AG08395 (cell line): ENCODE measurements around the gene APBB3.
"Not testable (repeated sequence)": the region's sequence is repeated elsewhere in the genome, so short reads cannot be mapped to it uniquely, and the experiment has no call there.

Experiments
- DNase-seq: peaks from one replicate; pipeline ENCODE4 v3.0.0; 2012; ENCODE audit warnings: mixed read lengths, low spot score

APBB3 gene, protein sequence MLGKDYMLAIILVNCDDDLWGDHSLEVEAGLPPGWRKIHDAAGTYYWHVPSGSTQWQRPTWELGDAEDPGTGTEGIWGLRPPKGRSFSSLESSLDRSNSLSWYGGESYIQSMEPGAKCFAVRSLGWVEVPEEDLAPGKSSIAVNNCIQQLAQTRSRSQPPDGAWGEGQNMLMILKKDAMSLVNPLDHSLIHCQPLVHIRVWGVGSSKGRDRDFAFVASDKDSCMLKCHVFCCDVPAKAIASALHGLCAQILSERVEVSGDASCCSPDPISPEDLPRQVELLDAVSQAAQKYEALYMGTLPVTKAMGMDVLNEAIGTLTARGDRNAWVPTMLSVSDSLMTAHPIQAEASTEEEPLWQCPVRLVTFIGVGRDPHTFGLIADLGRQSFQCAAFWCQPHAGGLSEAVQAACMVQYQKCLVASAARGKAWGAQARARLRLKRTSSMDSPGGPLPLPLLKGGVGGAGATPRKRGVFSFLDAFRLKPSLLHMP

DNA sequence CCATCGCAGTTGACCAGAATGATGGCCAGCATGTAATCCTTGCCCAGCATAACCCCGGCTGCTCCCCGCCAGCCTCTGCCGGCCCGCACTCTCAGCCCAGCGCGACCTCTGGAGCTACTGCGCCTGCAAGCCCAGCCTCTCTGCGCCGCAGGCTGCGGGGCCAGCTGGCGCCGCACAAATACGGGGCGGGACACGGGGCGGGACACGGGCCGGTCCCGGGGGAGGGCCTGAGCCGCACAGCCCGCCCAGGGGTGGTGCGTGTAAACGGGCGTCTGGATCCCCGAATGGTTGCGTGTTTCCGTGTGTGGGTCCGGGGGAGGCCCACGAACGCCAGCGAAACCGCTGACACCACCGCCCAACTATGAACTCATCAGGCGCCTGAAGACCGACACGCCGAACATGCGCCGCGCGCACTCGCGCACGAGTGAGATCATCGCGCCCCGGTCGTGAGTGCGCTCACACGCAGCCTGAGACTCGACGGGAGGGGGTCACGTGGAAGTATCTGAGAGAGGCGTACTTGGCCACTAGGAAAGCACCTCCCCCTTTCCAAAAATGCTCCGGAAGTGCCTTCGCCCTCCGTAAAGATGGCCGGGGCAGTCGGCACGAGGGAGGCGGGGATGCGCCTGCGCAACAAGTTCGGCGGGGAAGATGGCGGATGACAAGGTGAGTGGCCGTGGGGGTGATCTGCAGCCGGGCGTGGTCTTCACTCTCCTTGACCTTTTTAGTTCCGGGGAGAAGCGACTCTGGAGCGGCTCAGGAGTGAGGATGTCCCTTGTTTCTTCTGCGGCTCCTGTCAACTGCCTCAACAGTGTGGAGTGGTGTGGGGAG, at the start of gene APBB3, which contains the start of gene SLC35A4:
Gene APBB3, minus strand, starts transcription at position 403 of the 828 bp plus-strand sequence. Its CDS starts 353 bp downstream, at position 50.
Gene SLC35A4, plus strand, starts transcription at position 633 of the 828 bp plus-strand sequence. CDS start 2,342 bp downstream, outside the sequence.
- peak; percentile 98 for DNase-seq

DNA sequence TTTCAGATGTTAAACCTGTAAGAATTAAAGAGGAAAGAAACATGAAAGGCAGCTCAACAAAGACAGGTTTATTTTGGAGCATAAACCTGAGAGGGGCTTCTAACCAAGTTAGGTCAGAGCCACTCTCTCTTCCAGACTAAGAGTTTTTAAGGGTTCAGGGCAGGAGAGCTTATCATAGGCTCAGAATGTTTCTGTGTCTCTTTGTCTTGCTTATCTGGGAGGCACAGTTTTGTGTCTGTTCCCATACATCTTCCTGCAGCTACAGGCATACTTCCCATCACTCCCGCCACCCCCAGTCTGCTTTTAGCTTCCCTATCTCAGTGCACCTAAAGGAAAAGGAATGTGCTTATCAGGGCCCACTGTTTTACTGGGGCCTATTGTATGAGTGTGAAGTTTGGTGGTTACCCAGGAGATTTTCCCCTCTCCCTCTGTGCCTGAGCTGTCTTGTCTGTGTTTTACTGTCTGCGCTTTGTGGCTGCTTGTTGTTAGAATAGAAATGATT, 46.7 kb upstream of the APBB3 start:
- no peak for DNase-seq

DNA sequence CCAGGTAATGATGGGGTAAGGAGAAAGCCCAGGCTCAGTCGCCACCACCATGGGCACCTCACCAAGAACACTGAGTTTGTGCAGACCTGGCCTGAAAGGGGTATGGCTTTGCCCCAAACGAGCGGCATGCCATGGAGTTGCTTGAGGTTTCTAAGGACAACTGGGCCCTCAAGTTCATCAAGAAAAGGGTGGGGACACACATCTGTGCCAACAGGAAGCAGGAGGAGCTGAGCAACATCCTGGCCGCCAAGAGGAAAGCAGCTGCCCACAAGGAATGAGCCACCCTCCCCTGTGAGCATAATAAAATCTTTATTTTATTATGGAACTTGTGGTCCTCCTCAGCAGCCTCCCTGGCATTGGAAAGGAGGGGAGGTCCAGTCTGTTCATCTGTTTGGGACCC, 44.7 kb upstream of the APBB3 start:
- DNase-seq, result peak; percentile 21

DNA sequence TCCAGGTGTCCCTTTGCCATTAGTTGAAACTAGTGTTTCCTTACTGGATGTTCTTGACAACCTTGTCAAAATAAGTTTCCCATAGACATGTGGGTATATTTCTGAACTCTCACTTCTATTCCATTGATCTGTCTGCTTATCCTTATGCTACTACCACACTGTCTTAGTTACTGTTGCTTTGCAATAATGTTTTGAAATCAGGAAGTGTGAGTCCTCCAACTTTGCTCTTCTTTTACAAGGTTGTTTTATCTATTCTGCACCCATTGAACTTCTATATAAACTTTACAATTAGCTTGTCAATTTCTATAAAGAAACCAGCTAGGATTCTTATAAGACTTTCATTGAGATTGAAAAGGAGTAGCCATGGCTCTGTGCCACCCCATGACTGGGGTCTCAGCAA, 44.3 kb upstream of the APBB3 start:
- no peak for DNase-seq

DNA sequence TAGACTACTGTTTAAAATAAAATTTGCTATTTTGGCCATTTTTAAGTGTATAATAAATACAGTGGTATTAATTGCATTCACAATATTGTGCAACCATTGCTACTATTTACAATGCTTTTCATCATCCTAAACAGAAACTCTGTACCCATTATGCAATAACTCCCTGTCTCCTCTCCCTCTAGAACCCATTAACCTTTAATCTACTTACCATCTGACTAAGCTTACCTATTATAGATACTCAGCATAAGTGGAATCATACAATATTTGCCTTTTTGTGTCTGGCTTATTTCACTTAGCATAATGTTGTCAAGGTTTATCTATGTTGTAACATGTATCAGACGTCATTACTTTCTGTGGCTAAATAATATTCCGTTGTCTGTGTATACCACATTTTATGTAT, 42.6 kb upstream of the APBB3 start:
- no peak for DNase-seq

DNA sequence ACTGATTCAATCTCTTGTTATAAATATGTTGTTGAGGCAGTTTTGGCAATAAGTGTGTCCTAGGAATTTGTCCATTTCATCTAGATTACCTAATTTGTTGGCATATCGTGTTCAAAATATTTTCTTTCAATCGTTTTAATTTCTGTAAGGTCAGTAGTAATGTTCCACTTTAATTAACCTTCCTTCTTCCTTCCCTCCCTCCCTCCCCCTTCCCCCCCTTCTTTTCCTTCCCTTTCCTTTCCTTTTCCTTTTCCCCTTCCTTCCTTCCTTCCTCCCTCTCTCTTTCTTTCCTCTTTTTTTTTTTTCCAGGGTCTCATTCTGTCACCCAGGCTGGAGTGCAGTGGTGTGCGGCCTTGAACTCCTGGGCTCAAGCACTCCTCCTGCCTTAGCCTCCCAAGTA, 41.5 kb upstream of the APBB3 start:
- no peak for DNase-seq

DNA sequence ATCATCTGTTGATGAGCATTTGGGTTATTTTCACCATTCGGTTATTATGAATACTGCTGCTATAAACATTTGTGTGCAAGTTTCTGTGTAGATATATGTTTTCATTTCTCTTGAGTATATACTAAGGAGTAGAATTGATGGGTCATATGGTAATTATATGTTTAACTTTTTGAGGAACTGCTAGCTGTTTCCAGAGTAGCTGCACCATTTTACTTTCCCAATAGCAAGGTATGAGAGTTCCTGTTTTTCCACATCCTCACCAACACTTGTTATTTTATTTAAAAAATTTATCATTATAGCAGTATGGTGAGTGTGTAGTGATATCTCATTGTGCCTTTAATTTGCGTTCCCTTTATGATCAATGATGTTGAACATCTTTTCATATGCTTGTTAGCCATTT, 39.3 kb upstream of the APBB3 start:
- no peak for DNase-seq

DNA sequence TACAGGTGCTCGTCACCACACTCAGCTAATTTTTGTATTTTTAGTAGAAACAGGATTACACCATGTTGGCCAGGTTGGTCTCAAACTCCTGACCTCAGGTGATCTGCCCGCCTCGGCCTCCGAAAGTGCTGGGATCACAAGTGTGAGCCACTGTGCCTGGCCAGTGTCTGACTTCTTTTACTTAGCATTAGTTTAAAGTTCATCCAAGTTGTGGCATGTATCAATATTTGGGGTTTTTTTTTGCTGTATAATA, 39.0 kb upstream of the APBB3 start:
- DNase-seq, result not testable (repeated sequence)

DNA sequence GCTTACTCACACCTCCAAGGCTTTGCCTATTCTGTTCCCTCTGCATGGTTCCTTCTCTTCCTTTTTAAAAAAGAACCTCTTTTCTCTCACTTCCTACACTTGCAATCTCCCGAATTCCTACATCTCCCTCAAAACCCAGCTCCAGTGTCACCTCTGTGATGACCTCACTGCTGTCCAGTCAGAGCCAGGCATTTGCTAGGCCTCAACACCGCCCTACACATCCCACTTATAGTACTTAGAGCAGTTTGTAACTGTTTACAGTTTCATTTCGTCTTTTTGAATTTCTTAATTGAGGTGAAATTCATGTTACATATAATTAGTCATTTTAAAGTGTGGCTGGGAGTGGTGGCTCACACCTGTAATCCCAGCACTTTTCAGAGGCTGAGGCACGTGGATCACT, 37.7 kb upstream of the APBB3 start:
- DNase-seq, result no peak

DNA sequence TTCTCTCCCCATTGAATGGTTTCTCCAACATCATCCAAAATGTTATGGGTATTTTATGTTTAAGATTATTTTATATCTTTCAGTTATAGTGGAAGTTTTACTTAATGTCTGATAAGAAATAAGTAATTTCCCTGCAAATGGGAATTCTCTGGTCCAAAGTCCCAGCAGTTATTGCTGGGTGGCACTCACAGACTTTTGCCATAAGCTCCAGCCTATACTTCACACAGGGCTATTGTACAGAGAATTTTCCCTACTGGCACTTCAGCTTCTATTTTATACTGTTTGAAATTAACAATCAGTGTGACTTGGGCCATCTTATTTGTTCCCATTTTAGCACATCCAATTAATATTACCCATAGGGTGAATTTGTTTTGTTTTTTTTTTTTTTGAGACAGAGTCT, 35.7 kb upstream of the APBB3 start:
- DNase-seq, result no peak

DNA sequence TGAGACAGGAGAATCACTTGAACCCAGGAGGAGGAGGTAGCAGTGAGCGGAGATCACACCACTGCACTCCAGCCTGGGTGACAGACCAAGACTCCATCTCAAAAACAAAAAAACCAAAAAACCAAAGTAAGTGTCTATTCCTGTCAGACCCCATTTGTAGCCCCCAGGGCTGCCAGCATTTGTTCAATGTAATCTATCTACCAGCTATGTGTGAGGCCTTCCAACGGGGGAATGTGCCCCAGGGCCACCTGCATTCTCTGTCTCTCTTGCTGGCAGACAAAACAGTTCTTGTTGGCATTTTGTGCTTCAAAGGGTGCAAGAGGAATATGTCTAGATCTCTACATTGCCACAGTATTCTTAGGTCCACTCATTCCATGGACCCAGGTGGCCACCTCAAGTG, 34.4 kb upstream of the APBB3 start:
- no peak for DNase-seq

DNA sequence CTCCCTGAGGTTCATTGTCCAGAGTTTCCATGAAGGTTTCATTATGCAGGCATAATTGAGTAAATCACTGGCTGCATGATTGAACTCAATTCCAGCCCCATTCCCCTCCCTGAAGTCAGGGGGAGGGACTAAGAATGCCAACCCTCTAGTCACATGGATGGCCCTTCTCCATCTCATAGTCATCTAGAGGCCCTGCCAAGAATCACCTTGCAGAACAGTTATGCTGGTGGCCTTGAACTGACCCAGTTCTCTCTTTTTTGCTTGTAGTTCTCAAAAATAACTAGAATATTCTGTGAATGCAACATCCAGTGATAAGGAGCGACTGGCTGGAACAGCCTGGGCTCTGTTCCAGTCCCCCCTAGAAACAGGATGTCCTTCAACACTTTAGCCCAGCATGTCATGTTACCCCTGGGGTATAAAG, 31.9 kb upstream of the APBB3 start:
- DNase-seq, result no peak

DNA sequence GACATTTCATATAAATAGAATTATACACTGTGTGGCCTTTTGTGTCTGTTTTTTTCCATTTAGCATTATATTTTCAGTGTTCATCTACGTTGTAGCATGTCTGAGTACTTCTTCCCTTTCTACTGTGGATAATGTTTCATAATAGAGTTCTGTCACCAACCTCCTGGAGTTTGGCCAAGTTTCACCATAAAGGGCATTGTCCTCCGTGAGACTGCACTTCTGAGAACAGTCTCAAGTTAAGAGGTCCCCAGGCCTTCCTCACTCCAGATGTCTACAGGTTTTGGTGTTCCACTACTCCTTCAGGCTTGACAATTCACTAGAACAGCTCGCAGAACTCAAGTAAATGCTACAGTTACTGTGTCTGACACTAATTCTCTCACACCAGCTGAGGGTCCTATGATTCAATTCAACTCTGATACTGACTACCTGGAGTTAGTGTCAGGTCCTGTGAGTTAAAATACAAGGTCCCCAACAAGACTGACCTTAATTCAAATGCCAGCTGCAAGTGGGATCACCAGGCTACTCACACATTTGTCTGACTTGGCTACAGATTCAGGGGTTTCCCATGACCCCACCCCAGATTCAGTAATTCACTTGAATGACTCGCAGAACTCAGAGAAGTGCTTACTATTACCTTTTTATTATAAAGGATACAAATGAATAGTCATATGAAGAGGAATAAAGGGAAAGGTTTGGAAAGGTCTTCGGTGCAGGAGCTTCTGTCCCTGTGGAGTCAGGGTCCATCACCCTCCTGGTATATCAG, 31.3 kb upstream of the APBB3 start:
- no peak for DNase-seq

DNA sequence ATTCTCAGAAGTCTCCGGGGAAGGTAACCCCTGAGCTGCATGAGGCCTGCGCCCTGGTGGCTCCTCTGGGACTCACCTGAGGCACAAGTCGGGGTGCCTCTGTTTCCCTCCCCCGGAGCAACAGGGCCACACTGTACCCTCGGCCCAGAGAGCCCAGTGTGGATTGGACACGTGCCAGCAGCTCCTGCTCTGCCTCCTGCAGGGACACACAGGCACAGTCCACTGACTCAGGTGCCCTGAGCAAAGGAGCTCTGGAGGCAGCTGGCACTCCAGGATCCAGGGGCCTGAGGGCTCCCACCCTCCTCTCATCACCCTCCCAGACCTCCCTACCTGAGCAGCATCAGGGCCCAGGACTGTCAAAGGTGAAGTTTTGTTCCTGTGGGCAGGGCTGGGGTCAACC, 29.8 kb upstream of the APBB3 start:
- DNase-seq, result no peak

DNA sequence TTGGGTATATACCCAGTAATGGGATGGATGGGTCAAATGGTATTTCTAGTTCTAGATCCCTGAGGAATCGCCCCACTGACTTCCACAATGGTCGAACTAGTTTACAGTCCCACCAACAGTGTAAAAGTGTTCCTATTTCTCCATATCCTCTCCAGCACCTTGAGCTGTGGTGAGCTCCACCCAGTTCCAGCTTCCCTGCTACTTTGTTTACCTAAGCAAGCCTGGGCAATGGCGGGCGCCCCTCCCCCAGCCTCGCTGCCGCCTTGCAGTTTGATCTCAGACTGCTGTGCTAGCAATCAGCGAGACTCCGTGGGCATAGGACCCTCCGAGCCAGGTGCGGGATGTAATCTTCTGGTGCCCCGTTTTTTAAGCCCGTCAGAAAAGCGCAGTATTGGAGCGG, 28.7 kb upstream of the APBB3 start:
- DNase-seq, result not testable (repeated sequence)

DNA sequence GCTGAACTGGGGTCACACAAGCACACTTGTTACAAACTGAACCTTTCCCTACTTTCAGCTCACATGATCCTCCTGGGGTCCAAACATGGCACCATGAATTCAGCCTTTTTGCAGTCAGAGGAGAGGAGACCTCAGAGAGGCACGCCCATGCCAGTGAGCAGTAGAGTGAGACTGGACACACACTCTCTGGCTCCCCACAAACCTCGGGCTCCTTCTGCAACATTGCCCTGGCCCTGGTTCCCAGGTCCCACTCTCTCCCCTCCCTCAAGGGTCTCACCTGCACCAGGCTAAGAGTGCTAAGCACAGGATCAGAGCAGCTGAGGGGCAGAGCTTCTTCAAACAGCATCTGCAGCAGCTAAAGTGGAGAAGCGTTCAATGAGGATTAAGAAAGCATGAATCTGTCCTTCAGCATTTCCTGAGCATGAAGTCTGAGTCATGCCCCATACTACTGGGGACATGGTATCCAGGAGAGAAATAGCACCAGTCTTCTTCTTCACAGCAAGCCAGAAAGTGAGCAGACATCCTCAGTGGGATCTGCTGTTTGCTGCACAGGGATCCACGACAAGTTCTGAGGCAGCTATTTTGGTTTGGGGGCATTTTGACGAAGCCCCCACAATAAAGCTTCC, 27.5 kb upstream of the APBB3 start:
- DNase-seq, result peak; percentile 70

DNA sequence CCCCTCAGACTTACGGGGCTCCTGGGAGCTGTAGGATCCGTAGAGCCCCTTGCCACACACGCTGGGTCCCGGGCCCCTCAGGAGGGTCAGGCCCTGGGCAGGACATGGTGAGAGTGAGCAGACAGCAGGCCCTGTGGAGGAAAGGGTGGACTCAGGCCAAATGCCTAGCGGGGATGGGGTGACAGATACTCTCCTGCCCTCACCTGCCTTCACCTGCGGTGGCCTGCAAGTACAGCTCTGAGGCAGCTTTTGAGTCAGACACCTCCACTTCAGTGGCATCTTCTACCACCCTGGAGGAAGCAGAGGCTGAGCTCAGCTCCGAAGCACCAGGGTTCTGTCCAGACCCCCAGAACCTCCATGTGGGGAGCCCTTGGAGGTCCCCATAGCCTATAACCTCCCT, 26.5 kb upstream of the APBB3 start:
- DNase-seq, result no peak

DNA sequence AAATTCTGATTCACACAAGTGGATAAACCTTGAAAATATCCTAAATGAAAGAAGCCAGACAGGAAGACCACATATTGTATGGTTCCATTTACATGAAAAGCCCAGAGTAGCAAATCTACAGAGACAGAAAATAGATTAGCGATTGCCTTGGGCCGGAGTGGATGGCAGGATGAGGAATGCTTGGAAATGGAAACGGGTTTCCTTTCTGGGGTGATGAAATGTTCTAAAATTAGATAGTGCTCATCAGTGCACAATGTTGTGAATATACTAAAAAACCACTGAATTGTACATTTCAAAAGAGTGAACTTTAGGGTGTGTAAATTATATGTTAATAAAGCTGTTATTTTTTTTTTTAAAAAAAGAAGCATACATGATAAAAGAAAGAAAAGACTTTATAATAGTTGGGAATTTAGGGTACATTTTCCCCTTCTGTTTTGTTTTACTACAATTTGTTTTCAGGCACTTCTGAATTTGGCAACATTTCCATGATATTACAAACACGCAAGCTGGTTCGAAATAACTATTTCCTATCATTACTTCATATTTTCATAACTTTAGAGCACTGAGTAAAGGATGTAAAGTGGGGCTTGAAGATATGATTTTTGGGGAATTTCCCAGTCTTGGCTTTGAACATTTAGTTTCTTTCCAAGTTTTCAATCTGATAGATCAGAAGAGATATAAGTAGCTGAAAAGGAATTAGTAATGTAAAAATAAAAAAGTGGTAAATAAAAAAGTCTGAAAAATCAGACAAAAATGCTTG, 24.1 kb upstream of the APBB3 start:
- peak; percentile 60 for DNase-seq

DNA sequence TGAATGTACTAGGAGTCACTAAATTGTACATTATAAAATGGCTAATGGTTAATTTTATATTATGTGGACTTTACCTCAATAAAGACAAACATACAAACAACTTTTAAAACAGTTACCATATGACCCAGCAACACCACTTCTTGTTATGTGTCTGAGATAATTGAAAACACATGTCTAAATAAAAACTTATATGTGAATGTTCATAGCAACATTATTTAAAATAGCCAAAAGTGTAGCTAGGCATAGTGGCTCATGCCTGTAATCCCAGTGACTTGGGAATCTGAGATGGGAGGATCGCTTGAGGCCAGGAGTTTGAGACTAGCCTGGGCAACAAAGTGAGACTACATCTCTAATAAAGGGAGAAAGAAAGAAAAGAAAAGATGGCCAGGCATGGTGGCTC, 23.1 kb upstream of the APBB3 start:
- DNase-seq, result no peak

DNA sequence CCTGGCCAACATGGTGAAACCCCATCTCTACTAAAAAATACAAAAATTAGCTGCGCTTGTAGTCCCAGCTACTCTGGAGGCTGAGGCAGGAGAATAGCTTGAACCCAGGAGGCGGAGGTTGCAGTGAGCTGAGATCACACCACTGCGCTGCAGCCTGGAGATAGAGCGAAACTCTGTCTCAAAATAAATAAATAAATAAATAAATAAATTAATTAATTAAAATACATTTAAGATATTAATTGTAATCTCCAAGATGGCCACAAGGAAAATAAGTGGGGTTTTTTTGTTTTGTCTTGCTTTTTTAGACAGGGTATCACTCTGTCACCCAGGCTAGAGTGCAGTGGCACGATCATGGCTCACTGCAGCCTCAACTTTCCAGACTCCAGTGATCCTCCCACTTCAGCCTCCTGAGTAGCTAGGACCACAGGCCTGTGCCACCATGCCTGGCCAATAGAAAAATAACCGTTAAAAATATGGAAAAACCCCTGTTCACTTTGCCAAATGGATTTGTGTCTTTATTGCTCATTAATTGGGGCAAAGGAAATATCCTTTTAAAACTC, 14.9 kb upstream of the APBB3 start:
- DNase-seq, result not testable (repeated sequence)

DNA sequence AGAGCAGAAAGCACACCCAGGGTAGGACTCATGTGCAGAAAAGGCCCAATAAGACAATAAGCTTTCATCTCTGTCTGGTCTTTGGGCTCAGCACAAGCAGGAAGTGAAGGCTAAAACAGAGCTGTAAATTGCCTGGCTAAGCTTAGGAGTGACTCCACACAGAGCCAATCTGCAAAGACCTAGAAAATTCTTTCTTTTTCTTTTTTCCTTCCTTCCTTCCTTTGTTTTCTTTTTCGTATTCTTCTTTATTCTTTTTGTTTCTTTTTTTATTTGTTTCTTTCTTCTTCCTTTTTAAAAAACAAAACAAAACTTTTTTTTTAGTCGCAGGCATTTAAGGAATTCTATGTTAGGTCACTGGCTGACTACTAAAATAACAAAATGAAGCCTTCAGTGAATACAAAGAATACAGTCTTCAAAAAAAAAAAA, 12.4 kb upstream of the APBB3 start:
- no peak for DNase-seq
